ENCODE results near the gene STEAP1B. TPM values are rescaled to one million over a fixed set of nuclear protein-coding genes. Genes with fewer than 3 reads are reported as not detected.
"Not testable (repeated sequence)": the region's sequence is repeated elsewhere in the genome, so short reads cannot be mapped to it uniquely, and the experiment has no call there.

The STEAP1B gene
- total and polyA plus RNA-seq, 4 donors: 0.36 to 5.1 (median 2.8) TPM; not detected in 1

GRCh38 chr7:22506316-22507020 is 6.5 kb upstream of the STEAP1B start:
- intact Hi-C loops (cut with DNase I); H3K27me3 ChIP-seq (ENCODE audit: control insufficient read depth in 1 of 2, insufficient read depth in 2 of 2, low read length in 1 of 2); H3K4me1 ChIP-seq (ENCODE audit: control insufficient read depth in 1 of 2, insufficient read depth in 2 of 2, low read length in 2 of 2); H3K4me3 ChIP-seq (ENCODE audit: low read length in 2 of 2); H3K36me3 ChIP-seq (ENCODE audit: control insufficient read depth in 1 of 2, insufficient read depth in 2 of 2, low read length in 1 of 2); DNase-seq; H3K27ac ChIP-seq (ENCODE audit: low read depth in 1 of 2, low read length in 2 of 2); ATAC-seq (ENCODE audit: low FRiP score); H3K9me3 ChIP-seq (ENCODE audit: control insufficient read depth, low read length): not testable (repeated sequence)
- 76 to 78% methylated on average over 8 to 9 of the region's 9 CpGs for WGBS, 2 donors

- H3K4me1 ChIP-seq (ENCODE audit: control insufficient read depth in 1 of 2, insufficient read depth in 2 of 2, low read length in 2 of 2); intact Hi-C loops (cut with DNase I); H3K9me3 ChIP-seq (ENCODE audit: control insufficient read depth, low read length); H3K36me3 ChIP-seq (ENCODE audit: control insufficient read depth in 1 of 2, insufficient read depth in 2 of 2, low read length in 1 of 2); H3K27ac ChIP-seq (ENCODE audit: low read depth in 1 of 2, low read length in 2 of 2); H3K4me3 ChIP-seq (ENCODE audit: low read length in 2 of 2); DNase-seq; H3K27me3 ChIP-seq (ENCODE audit: control insufficient read depth in 1 of 2, insufficient read depth in 2 of 2, low read length in 1 of 2); ATAC-seq (ENCODE audit: low FRiP score): not testable (repeated sequence)
- WGBS, 2 donors: 62 to 69% methylated on average over 3 of the region's 3 CpGs
Measured at GRCh38 chr7:22504519-22504918, 4.5 kb upstream of the STEAP1B start.

- DNase-seq; intact Hi-C loops (cut with DNase I); H3K36me3 ChIP-seq (ENCODE audit: control insufficient read depth in 1 of 2, insufficient read depth in 2 of 2, low read length in 1 of 2); ATAC-seq (ENCODE audit: low FRiP score); H3K9me3 ChIP-seq (ENCODE audit: control insufficient read depth, low read length); H3K27me3 ChIP-seq (ENCODE audit: control insufficient read depth in 1 of 2, insufficient read depth in 2 of 2, low read length in 1 of 2); H3K27ac ChIP-seq (ENCODE audit: low read depth in 1 of 2, low read length in 2 of 2); H3K4me1 ChIP-seq (ENCODE audit: control insufficient read depth in 1 of 2, insufficient read depth in 2 of 2, low read length in 2 of 2); H3K4me3 ChIP-seq (ENCODE audit: low read length in 2 of 2): not testable (repeated sequence)
- WGBS, 2 donors: 59 to 66% methylated on average over 5 of the region's 5 CpGs
Measured at GRCh38 chr7:22502104-22502503, 2.1 kb upstream of the STEAP1B start.

- H3K9me3 ChIP-seq (ENCODE audit: control insufficient read depth, low read length); intact Hi-C loops (cut with DNase I); H3K27me3 ChIP-seq (ENCODE audit: control insufficient read depth in 1 of 2, insufficient read depth in 2 of 2, low read length in 1 of 2); H3K36me3 ChIP-seq (ENCODE audit: control insufficient read depth in 1 of 2, insufficient read depth in 2 of 2, low read length in 1 of 2); DNase-seq; H3K4me1 ChIP-seq (ENCODE audit: control insufficient read depth in 1 of 2, insufficient read depth in 2 of 2, low read length in 2 of 2); H3K4me3 ChIP-seq (ENCODE audit: low read length in 2 of 2); H3K27ac ChIP-seq (ENCODE audit: low read depth in 1 of 2, low read length in 2 of 2); ATAC-seq (ENCODE audit: low FRiP score): not testable (repeated sequence)
- WGBS, 2 donors: 2 to 37% methylated on average over 2 to 4 of the region's 4 CpGs
Measured at GRCh38 chr7:22501336-22501735, 1.3 kb upstream of the STEAP1B start.

GRCh38 chr7:22499044-22499443 is 944 bp downstream of the STEAP1B start:
- WGBS, 2 donors: 92% methylated on average over 5 of the region's 5 CpGs
- no peaks in the 10 kb centered on the region for H3K9me3 ChIP-seq (ENCODE audit: control insufficient read depth, low read length)
- H3K36me3 ChIP-seq (ENCODE audit: control insufficient read depth in 1 of 2, insufficient read depth in 2 of 2, low read length in 1 of 2): no peaks in the 10 kb centered on the region
- H3K27ac ChIP-seq (ENCODE audit: low read depth in 1 of 2, low read length in 2 of 2): no peak overlapping the region
- no peak for ATAC-seq (ENCODE audit: low FRiP score)
- H3K27me3 ChIP-seq (ENCODE audit: control insufficient read depth in 1 of 2, insufficient read depth in 2 of 2, low read length in 1 of 2): no peaks in the 10 kb centered on the region
- no peak overlapping the region for H3K4me3 ChIP-seq (ENCODE audit: low read length in 2 of 2)
- H3K4me1 ChIP-seq (ENCODE audit: control insufficient read depth in 1 of 2, insufficient read depth in 2 of 2, low read length in 2 of 2): no peaks in the 10 kb centered on the region
- intact Hi-C loops (cut with DNase I): no loop called here
- DNase-seq: no peak

GRCh38 chr7:22496912-22497311 is 3.1 kb downstream of the STEAP1B start:
- H3K36me3 ChIP-seq (ENCODE audit: control insufficient read depth in 1 of 2, insufficient read depth in 2 of 2, low read length in 1 of 2); H3K9me3 ChIP-seq (ENCODE audit: control insufficient read depth, low read length); H3K27me3 ChIP-seq (ENCODE audit: control insufficient read depth in 1 of 2, insufficient read depth in 2 of 2, low read length in 1 of 2); ATAC-seq (ENCODE audit: low FRiP score); intact Hi-C loops (cut with DNase I); H3K4me1 ChIP-seq (ENCODE audit: control insufficient read depth in 1 of 2, insufficient read depth in 2 of 2, low read length in 2 of 2); H3K4me3 ChIP-seq (ENCODE audit: low read length in 2 of 2); H3K27ac ChIP-seq (ENCODE audit: low read depth in 1 of 2, low read length in 2 of 2); DNase-seq: not testable (repeated sequence)
- WGBS, 2 donors: 46 to 60% methylated on average over 2 of the region's 2 CpGs

GRCh38 chr7:22496296-22496888 is 3.6 kb downstream of the STEAP1B start:
- intact Hi-C loops (cut with DNase I): not testable (repeated sequence)

GRCh38 chr7:22493160-22493925 is 6.6 kb downstream of the STEAP1B start:
- H3K4me3 ChIP-seq (ENCODE audit: low read length in 2 of 2); DNase-seq; intact Hi-C loops (cut with DNase I); ATAC-seq (ENCODE audit: low FRiP score); H3K4me1 ChIP-seq (ENCODE audit: control insufficient read depth in 1 of 2, insufficient read depth in 2 of 2, low read length in 2 of 2); H3K9me3 ChIP-seq (ENCODE audit: control insufficient read depth, low read length); H3K27me3 ChIP-seq (ENCODE audit: control insufficient read depth in 1 of 2, insufficient read depth in 2 of 2, low read length in 1 of 2); H3K36me3 ChIP-seq (ENCODE audit: control insufficient read depth in 1 of 2, insufficient read depth in 2 of 2, low read length in 1 of 2); H3K27ac ChIP-seq (ENCODE audit: low read depth in 1 of 2, low read length in 2 of 2): not testable (repeated sequence)
- 74 to 76% methylated on average over 4 of the region's 4 CpGs for WGBS, 2 donors

More at GRCh38 chr7:22496296-22496888, 3.6 kb downstream of the STEAP1B start:
- H3K27ac ChIP-seq (ENCODE audit: low read depth in 1 of 2, low read length in 2 of 2); H3K4me1 ChIP-seq (ENCODE audit: control insufficient read depth in 1 of 2, insufficient read depth in 2 of 2, low read length in 2 of 2); H3K27me3 ChIP-seq (ENCODE audit: control insufficient read depth in 1 of 2, insufficient read depth in 2 of 2, low read length in 1 of 2); H3K36me3 ChIP-seq (ENCODE audit: control insufficient read depth in 1 of 2, insufficient read depth in 2 of 2, low read length in 1 of 2); ATAC-seq (ENCODE audit: low FRiP score); H3K9me3 ChIP-seq (ENCODE audit: control insufficient read depth, low read length); H3K4me3 ChIP-seq (ENCODE audit: low read length in 2 of 2); DNase-seq: not testable (repeated sequence)
- WGBS, 2 donors: 84 to 90% methylated on average over 6 of the region's 6 CpGs
